ENCODE results near the gene USP48. TPM values are rescaled to one million over a fixed set of nuclear protein-coding genes. Genes with fewer than 3 reads are reported as not detected.

Gene USP48
- total and polyA plus RNA-seq, 2 of the 13 experiments (the other 11 are each of a cell fraction or from before 2014, with no cell fraction given): 30.4 to 30.7 TPM

GRCh38 chr1:21659099-21659923, 123.6 kb downstream of the USP48 start (continued):
- peak; percentile 91; the same call in 1 of the 2 replicates for TF ChIP-seq NR0B2 (CRISPR knock-in tag; IDR thresholded peaks at IDR 0.05)
- TF ChIP-seq ZBTB46 (CRISPR knock-in tag; IDR thresholded peaks at IDR 0.05; ENCODE audit: borderline replicate concordance): no peak
- TF ChIP-seq ZNF724P (CRISPR knock-in tag; IDR thresholded peaks at IDR 0.05; ENCODE audit: borderline replicate concordance): peak; percentile 92; the same call in 1 of the 2 replicates
- no peak for TF ChIP-seq NPAS2 (CRISPR knock-in tag; IDR thresholded peaks at IDR 0.05; ENCODE audit: borderline replicate concordance)
- TF ChIP-seq ZNF740 (CRISPR knock-in tag; IDR thresholded peaks at IDR 0.05): no peak
- peak; percentile 26 to 48; a peak in 2 of 4 replicates for TF ChIP-seq NR2F1 (CRISPR knock-in tag; IDR thresholded peaks at IDR 0.05)
- peak; percentile 75; the same call in 1 of the 2 replicates for TF ChIP-seq ZNF549 (CRISPR knock-in tag; IDR thresholded peaks at IDR 0.05)
- no peak for TF ChIP-seq HNF4G (IDR thresholded peaks at IDR 0.05; ENCODE audit: borderline replicate concordance, low read depth, low read length)
- TF ChIP-seq HNF4G (CRISPR knock-in tag; IDR thresholded peaks at IDR 0.05; ENCODE audit: borderline replicate concordance, low read depth): no peak
- no peak for TF ChIP-seq NR2C2 (CRISPR knock-in tag; IDR thresholded peaks at IDR 0.05; ENCODE audit: borderline replicate concordance)
- TF ChIP-seq ZNF878 (CRISPR knock-in tag; IDR thresholded peaks at IDR 0.05): peak; percentile 70; the same call in 1 of the 2 replicates
- no peak for TF ChIP-seq GABPA (IDR thresholded peaks at IDR 0.05; ENCODE audit: low read depth, low read length)
- no peak; the same call in 1 of the 2 replicates for TF ChIP-seq GABPA (CRISPR knock-in tag; IDR thresholded peaks at IDR 0.05; ENCODE audit: low read depth)
- TF ChIP-seq MIER3 (CRISPR knock-in tag; IDR thresholded peaks at IDR 0.05; ENCODE audit: borderline replicate concordance): peak; percentile 76; the same call in 1 of the 2 replicates
- 0 out of 2 replicates have a peak, but pooled peaks have one; percentile 84 for TF ChIP-seq ZNF576 (CRISPR knock-in tag; IDR thresholded peaks at IDR 0.05)
- peak; percentile 88 for TF ChIP-seq IRF2 (CRISPR knock-in tag; IDR thresholded peaks at IDR 0.05)
- TF ChIP-seq EHMT2 (IDR thresholded peaks at IDR 0.05; ENCODE audit: borderline replicate concordance, low read depth, low read length): peak; percentile 92
- TF ChIP-seq TFE3 (CRISPR knock-in tag; IDR thresholded peaks at IDR 0.05): peak; percentile 91
- TF ChIP-seq TFAP4 (IDR thresholded peaks at IDR 0.05; ENCODE audit: borderline replicate concordance, low read depth): peak; percentile 29; the same call in 1 of the 2 replicates
- peak; percentile 95 for TF ChIP-seq SNAI1 (CRISPR knock-in tag; IDR thresholded peaks at IDR 0.05; ENCODE audit: borderline replicate concordance)
- peak; percentile 94 for TF ChIP-seq ZNF75D (CRISPR knock-in tag; IDR thresholded peaks at IDR 0.05; ENCODE audit: borderline replicate concordance)
- TF ChIP-seq SOX6 (IDR thresholded peaks at IDR 0.05): no peak
- peak; percentile 71 for TF ChIP-seq SOX6 (CRISPR knock-in tag; IDR thresholded peaks at IDR 0.05)
- no peak for TF ChIP-seq ZNF44 (CRISPR knock-in tag; IDR thresholded peaks at IDR 0.05)
